ENCODE measurements around the gene TMEM178B.

Gene TMEM178B

GRCh38 chr7:141468341-141468740, 394.5 kb downstream of the TMEM178B start:
- no peak for DNase-seq (ENCODE audit: low read depth)

- no peak for DNase-seq (ENCODE audit: low read depth)
Observed at GRCh38 chr7:141475679-141476078, 401.8 kb downstream of the TMEM178B start.

- DNase-seq (ENCODE audit: low read depth): no peak
Observed at GRCh38 chr7:141477865-141478264, 404.0 kb downstream of the TMEM178B start.

- no peak for DNase-seq (ENCODE audit: low read depth)
Observed at GRCh38 chr7:141478845-141479244, 405.0 kb downstream of the TMEM178B start.

- no peak for DNase-seq (ENCODE audit: low read depth)
Observed at GRCh38 chr7:141480953-141481352, 407.1 kb downstream of the TMEM178B start.

GRCh38 chr7:141481971-141482370, 408.1 kb downstream of the TMEM178B start:
- no peak for DNase-seq (ENCODE audit: low read depth)

- DNase-seq (ENCODE audit: low read depth): no peak
Observed at GRCh38 chr7:141483044-141483443, 409.2 kb downstream of the TMEM178B start.

- no peak for DNase-seq (ENCODE audit: low read depth)
Observed at GRCh38 chr7:141484907-141485306, 411.0 kb downstream of the TMEM178B start.

- no peak for DNase-seq (ENCODE audit: low read depth)
Observed at GRCh38 chr7:141486959-141487358, 413.1 kb downstream of the TMEM178B start.

- no peak for DNase-seq (ENCODE audit: low read depth)
Observed at GRCh38 chr7:141490474-141490873, 416.6 kb downstream of the TMEM178B start.

- no peak for DNase-seq (ENCODE audit: low read depth)
Observed at GRCh38 chr7:141495057-141495456, 421.2 kb downstream of the TMEM178B start.

- no peak for DNase-seq (ENCODE audit: low read depth)
Observed at GRCh38 chr7:141497391-141497790, 423.5 kb downstream of the TMEM178B start.

- DNase-seq (ENCODE audit: low read depth): no peak
Observed at GRCh38 chr7:141500608-141501007, 426.7 kb downstream of the TMEM178B start.

- DNase-seq (ENCODE audit: low read depth): no peak
Observed at GRCh38 chr7:141501451-141501850, 427.6 kb downstream of the TMEM178B start.

GRCh38 chr7:141511316-141511675, 437.4 kb downstream of the TMEM178B start:
- DNase-seq (ENCODE audit: low read depth): no peak

- DNase-seq (ENCODE audit: low read depth): no peak
Observed at GRCh38 chr7:141511676-141512396, 438.0 kb downstream of the TMEM178B start.

GRCh38 chr7:141512597-141512996, 438.7 kb downstream of the TMEM178B start:
- no peak for DNase-seq (ENCODE audit: low read depth)

GRCh38 chr7:141513720-141514119, 439.9 kb downstream of the TMEM178B start:
- no peak for DNase-seq (ENCODE audit: low read depth)

- DNase-seq (ENCODE audit: low read depth): no peak
Observed at GRCh38 chr7:141515941-141516340, 442.1 kb downstream of the TMEM178B start.

GRCh38 chr7:141519623-141520022, 445.8 kb downstream of the TMEM178B start:
- no peak for DNase-seq (ENCODE audit: low read depth)

- no peak for DNase-seq (ENCODE audit: low read depth)
Observed at GRCh38 chr7:141522657-141523342, 448.9 kb downstream of the TMEM178B start.

GRCh38 chr7:141525973-141526514, 452.2 kb downstream of the TMEM178B start:
- DNase-seq (ENCODE audit: low read depth): no peak

- no peak for DNase-seq (ENCODE audit: low read depth)
Observed at GRCh38 chr7:141527076-141527475, 453.2 kb downstream of the TMEM178B start.
